CD8-positive, alpha-beta memory T cell (primary cell): Measurements from ENCODE around the gene ADM5. TPM values are rescaled to one million over a fixed set of nuclear protein-coding genes. Genes with fewer than 3 reads are reported as not detected.
A peak's percentile ranks its signal among the peaks of the same experiment; 100 is the strongest.

Source experiments
- CTCF ChIA-PET: fragments of 350-600 bp; sonication (Branson Sonifier 250); formaldehyde crosslinking; loops from one replicate; lab custom pipeline; 2021; ENCODE audit warnings: antibody characterized with exemption; lab: Charles Lee
- POLR2A ChIA-PET: fragments of 350-600 bp; sonication (Branson Sonifier 250); formaldehyde crosslinking; loops from one replicate; lab custom pipeline; 2021; ENCODE audit warnings: antibody characterized with exemption; lab: Charles Lee
- DNase-seq, 5 donors: peaks; one replicate each; pipeline versions ENCODE4 v3.0.0 to v3.0.0-alpha.2; 2020 to 2022; ENCODE audit warnings: mixed read lengths in 1 of 5
- H3K27ac ChIP-seq: one replicate; pipeline ENCODE4 v1.7.0; 2013; ENCODE audit warnings: low read depth, mild to moderate bottlenecking, low read length, moderate library complexity
- H3K27me3 ChIP-seq: 2 replicates; pipeline ENCODE4 v1.7.0; 2013; ENCODE audit warnings: low read length, mild to moderate bottlenecking; ENCODE audit not compliant: insufficient read depth, poor library complexity, severe bottlenecking
- H3K36me3 ChIP-seq: 2 replicates; pipeline ENCODE4 v1.7.0; 2013; ENCODE audit warnings: mild to moderate bottlenecking, low read length, moderate library complexity; ENCODE audit not compliant: insufficient read depth
- H3K4me1 ChIP-seq: 2 replicates; pipeline ENCODE4 v1.7.0; 2013; ENCODE audit warnings: mild to moderate bottlenecking, low read length, moderate library complexity; ENCODE audit not compliant: insufficient read depth
- H3K4me3 ChIP-seq: 2 replicates; pipeline ENCODE4 v1.7.0; 2013; ENCODE audit warnings: mild to moderate bottlenecking, low read length
- H3K9me3 ChIP-seq: 2 replicates; pipeline ENCODE4 v1.7.0; 2013; ENCODE audit warnings: mild to moderate bottlenecking, low read length
- H3K27ac Mint-ChIP-seq, 8 donors: one replicate each; pipeline ENCODE4 v1.8.0; 2020 to 2021; ENCODE audit warnings: mixed read lengths in 8 of 8, mild to moderate bottlenecking in 6 of 8, inconsistent platforms in 3 of 8, moderate library complexity in 3 of 8
- H3K27me3 Mint-ChIP-seq, 2 donors: one replicate each; pipeline ENCODE4 v1.8.0; 2020 to 2021; ENCODE audit warnings: mixed read lengths in 2 of 2, mild to moderate bottlenecking in 1 of 2, moderate library complexity in 1 of 2
- H3K36me3 Mint-ChIP-seq, 3 donors: one replicate each; pipeline ENCODE4 v1.8.0; 2020 to 2021; ENCODE audit warnings: mixed read lengths in 3 of 3, inconsistent platforms in 1 of 3, mild to moderate bottlenecking in 1 of 3
- H3K4me1 Mint-ChIP-seq, 3 donors: one replicate each; pipeline ENCODE4 v1.8.0; 2020 to 2021; ENCODE audit warnings: mixed read lengths in 3 of 3, inconsistent platforms in 1 of 3, mild to moderate bottlenecking in 1 of 3
- H3K4me3 Mint-ChIP-seq, 7 donors: one replicate each; pipeline ENCODE4 v1.8.0; 2020 to 2021; ENCODE audit warnings: mixed read lengths in 7 of 7, mild to moderate bottlenecking in 6 of 7, moderate library complexity in 4 of 7, inconsistent platforms in 2 of 7
- H3K9me3 Mint-ChIP-seq, 5 donors: one replicate each; pipeline ENCODE4 v1.8.0; 2020 to 2022; ENCODE audit warnings: mixed read lengths in 5 of 5, mild to moderate bottlenecking in 3 of 5, moderate library complexity in 2 of 5, inconsistent platforms in 1 of 5
- polyA plus RNA-seq: library from polyadenylated mRNA; unstranded; fragments of 300-500 nt; fragmentation: Illumina TruSeq; gene quantifications from one replicate; pipeline ENCODE4 v1.2.3, GENCODE V29; 2021
- total RNA-seq, 2 experiments: library from RNA; stranded (reverse); gene quantifications; one replicate each; pipeline ENCODE4 v1.2.3, GENCODE V29; 2021

Gene ADM5
- total and polyA plus RNA-seq, 3 experiments from 2014 or later, result 0.91 to 7.2 (median 6.9) TPM

DNA sequence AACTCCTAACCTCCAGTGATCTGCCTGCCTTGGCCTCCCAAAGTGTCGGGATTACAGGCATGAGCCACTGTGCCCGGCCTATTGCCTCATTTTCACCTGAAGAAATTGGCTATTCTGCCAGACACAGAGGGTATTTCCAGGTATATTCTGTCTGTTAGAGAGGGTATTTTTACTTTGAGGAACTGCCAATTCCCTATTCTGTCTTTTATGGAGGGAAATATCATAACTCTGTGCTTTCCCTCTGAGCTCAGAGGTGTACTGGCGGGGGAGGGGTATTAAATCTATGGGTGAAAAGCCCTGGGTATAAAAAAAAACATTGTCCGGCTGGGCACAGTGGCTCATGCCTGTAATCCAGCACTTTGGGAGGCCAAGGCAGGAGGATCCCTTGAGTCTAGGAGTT is 48.9 kb downstream of the ADM5 start:
- H3K9me3 Mint-ChIP-seq, result no peaks in the 10 kb centered on the region
- POLR2A ChIA-PET, result interaction anchor here (0.7 kb wide), 1 partner anchor 15 kb away, joined by 4 read pairs; no protein-coding TSS in a partner anchor

DNA sequence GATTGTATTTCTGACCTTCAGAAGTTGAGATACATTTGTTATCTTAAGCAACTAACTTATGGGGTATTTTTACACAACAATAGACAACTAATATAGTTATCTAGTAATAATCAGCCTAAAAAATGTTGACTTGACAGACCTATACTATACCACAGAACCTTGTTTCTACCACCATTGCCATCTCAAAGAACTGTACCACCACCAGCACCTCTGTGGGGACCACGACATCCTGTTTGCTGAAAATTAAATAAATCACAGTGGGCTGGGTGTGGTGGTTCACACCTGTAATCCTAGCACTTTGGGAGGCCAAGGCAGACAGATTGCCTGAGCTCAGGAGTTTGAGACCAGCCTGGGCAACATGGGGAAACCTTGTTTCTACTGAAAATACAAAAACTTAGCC is 49.7 kb downstream of the ADM5 start:
- peaks cover 6% of the 10 kb centered on the region in 3 donors for H3K4me1 Mint-ChIP-seq

More for the DNA sequence above, 48.9 kb downstream of the ADM5 start:
- Mint-ChIP-seq H3K27me3 (peaks cover 2 to 7% of the 10 kb centered on the region in 2 donors), H3K36me3 (no peaks in the 10 kb centered on the region), H3K4me3 (no peak overlapping the region), H3K4me1 (peaks cover 6% of the 10 kb centered on the region in 3 donors), H3K27ac (no peak overlapping the region)
- Histone ChIP-seq H3K27ac (no peak overlapping the region), H3K27me3 (no peaks in the 10 kb centered on the region), H3K4me3 (no peak overlapping the region), H3K36me3 (no peaks in the 10 kb centered on the region), H3K4me1 (no peaks in the 10 kb centered on the region), H3K9me3 (no peaks in the 10 kb centered on the region)
- DNase-seq, result no peak
- CTCF ChIA-PET, result interaction anchor here (2.2 kb wide), 1 partner anchor 20 kb away, joined by 4 read pairs; no protein-coding TSS in a partner anchor

DNA sequence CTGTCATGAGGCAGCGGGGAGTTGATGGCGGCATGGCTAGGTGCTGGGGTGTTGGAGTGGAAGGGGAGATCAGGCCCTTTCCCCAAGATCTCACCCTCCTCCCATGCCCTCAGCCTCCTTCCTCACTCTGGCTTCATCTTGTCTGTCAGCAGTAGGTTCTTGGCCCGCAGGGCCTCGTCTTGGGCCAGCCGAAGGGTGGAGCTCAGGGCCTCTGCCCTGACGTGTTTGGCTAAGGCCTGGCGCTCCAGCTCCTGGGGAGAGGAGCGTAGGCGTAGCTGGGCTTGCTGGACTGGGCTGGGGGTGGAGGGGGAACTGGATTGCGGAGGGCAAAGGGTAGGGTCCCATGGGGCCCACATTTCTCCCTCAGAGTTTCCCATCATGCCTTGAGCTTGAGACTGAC is 50.5 kb downstream of the ADM5 start:
- ChIA-PET POLR2A (no interaction called here), CTCF (interaction anchor here (2.2 kb wide), 1 partner anchor 22 kb away, joined by 4 read pairs; no protein-coding TSS in a partner anchor)
- Mint-ChIP-seq H3K9me3 (no peaks in the 10 kb centered on the region), H3K36me3 (no peaks in the 10 kb centered on the region), H3K27ac (no peak overlapping the region), H3K4me3 (no peak overlapping the region), H3K27me3 (peaks cover 4% of the 10 kb centered on the region in 2 donors), H3K4me1 (peaks cover 6% of the 10 kb centered on the region in 3 donors)
- no peak overlapping the region for H3K27ac ChIP-seq
- no peaks in the 10 kb centered on the region for H3K36me3 ChIP-seq
- H3K4me3 ChIP-seq, result no peak overlapping the region
- no peaks in the 10 kb centered on the region for H3K27me3 ChIP-seq
- no peak for DNase-seq
- H3K9me3 ChIP-seq, result no peaks in the 10 kb centered on the region
- H3K4me1 ChIP-seq, result no peaks in the 10 kb centered on the region

More for the DNA sequence above, 49.7 kb downstream of the ADM5 start:
- H3K27me3 ChIP-seq, result no peaks in the 10 kb centered on the region
- ChIA-PET POLR2A (interaction anchor here (0.7 kb wide), 1 partner anchor 14 kb away, joined by 4 read pairs; no protein-coding TSS in a partner anchor), CTCF (interaction anchor here (2.2 kb wide), 1 partner anchor 21 kb away, joined by 4 read pairs; no protein-coding TSS in a partner anchor)
- no peaks in the 10 kb centered on the region for H3K4me1 ChIP-seq
- DNase-seq, result no peak
- H3K9me3 ChIP-seq, result no peaks in the 10 kb centered on the region
- no peak overlapping the region for H3K4me3 Mint-ChIP-seq
- H3K27me3 Mint-ChIP-seq, result peaks cover 2 to 7% of the 10 kb centered on the region in 2 donors
- H3K4me3 ChIP-seq, result no peak overlapping the region
- no peak overlapping the region for H3K27ac ChIP-seq
- no peaks in the 10 kb centered on the region for H3K36me3 ChIP-seq
- no peaks in the 10 kb centered on the region for H3K36me3 Mint-ChIP-seq
- H3K9me3 Mint-ChIP-seq, result no peaks in the 10 kb centered on the region
- H3K27ac Mint-ChIP-seq, result peak overlapping the region in 2 of 8 donors; percentile 22 to 59

Other genes with a start within 250 kb of the ADM5 start
- gene SLC17A7, start 248.1 kb upstream of the ADM5 start, total RNA-seq, result under 1 TPM; 0.07 to 0.09 TPM
- not detected for gene SLC17A7, start 248.1 kb upstream of the ADM5 start, polyA plus RNA-seq
- 100 to 1,000 TPM; 132 to 138 TPM for gene PIH1D1, start 237.8 kb upstream of the ADM5 start, total RNA-seq
- gene PIH1D1, start 237.8 kb upstream of the ADM5 start, polyA plus RNA-seq, result 81.8 TPM
- gene ALDH16A1, start 236.4 kb upstream of the ADM5 start, total RNA-seq, result 10 to 100 TPM; 46.7 to 51.8 TPM
- 32.5 TPM for gene ALDH16A1, start 236.4 kb upstream of the ADM5 start, polyA plus RNA-seq
- gene FLT3LG, start 215.4 kb upstream of the ADM5 start, total RNA-seq, result 10 to 100 TPM; 63.9 to 71.5 TPM
- 148 TPM for gene FLT3LG, start 215.4 kb upstream of the ADM5 start, polyA plus RNA-seq
- gene RPL13A, start 202.0 kb upstream of the ADM5 start, total RNA-seq, result 1,000 to 10,000 TPM; 3,865 to 3,912 TPM
- gene RPL13A, start 202.0 kb upstream of the ADM5 start, polyA plus RNA-seq, result 2,679 TPM
- 1,000 to 10,000 TPM; 2,863 to 2,871 TPM for gene RPS11, start 193.2 kb upstream of the ADM5 start, total RNA-seq
- 1,959 TPM for gene RPS11, start 193.2 kb upstream of the ADM5 start, polyA plus RNA-seq
- 10 to 100 TPM; 16.2 to 16.3 TPM for gene FCGRT, start 176.9 kb upstream of the ADM5 start, total RNA-seq
- gene FCGRT, start 176.9 kb upstream of the ADM5 start, polyA plus RNA-seq, result 52.4 TPM
- gene RCN3, start 161.6 kb upstream of the ADM5 start, total RNA-seq, result 1 to 10 TPM; 1.4 to 1.7 TPM
- gene RCN3, start 161.6 kb upstream of the ADM5 start, polyA plus RNA-seq, result 2.1 TPM
- 10 to 100 TPM; 62.5 to 64.3 TPM for gene NOSIP, start 109.0 kb upstream of the ADM5 start, total RNA-seq
- 414 TPM for gene NOSIP, start 109.0 kb upstream of the ADM5 start, polyA plus RNA-seq
- gene PRRG2, start 108.3 kb upstream of the ADM5 start, total RNA-seq, result 1 to 10 TPM; 1.2 TPM
- gene PRRG2, start 108.3 kb upstream of the ADM5 start, polyA plus RNA-seq, result 0.24 TPM
- 10 to 100 TPM; 25.9 to 27.5 TPM for gene PRR12, start 98.4 kb upstream of the ADM5 start, total RNA-seq
- 0.81 TPM for gene PRR12, start 98.4 kb upstream of the ADM5 start, polyA plus RNA-seq
- gene RRAS, start 49.5 kb upstream of the ADM5 start, total RNA-seq, result 1 to 10 TPM; 5.3 to 5.8 TPM
- gene RRAS, start 49.5 kb upstream of the ADM5 start, polyA plus RNA-seq, result 16.0 TPM
- gene SCAF1, start 47.4 kb upstream of the ADM5 start, total RNA-seq, result 10 to 100 TPM; 79.2 to 79.7 TPM
- gene SCAF1, start 47.4 kb upstream of the ADM5 start, polyA plus RNA-seq, result 3.2 TPM
- 100 to 1,000 TPM; 118 to 127 TPM for gene IRF3, start 23.7 kb upstream of the ADM5 start, total RNA-seq
- gene IRF3, start 23.7 kb upstream of the ADM5 start, polyA plus RNA-seq, result 81.7 TPM
- gene BCL2L12, start 23.7 kb upstream of the ADM5 start, total RNA-seq, result 10 to 100 TPM; 68.2 to 70.9 TPM
- gene BCL2L12, start 23.7 kb upstream of the ADM5 start, polyA plus RNA-seq, result 18.9 TPM
- 100 to 1,000 TPM; 529 to 537 TPM for gene PRMT1, start 12.3 kb upstream of the ADM5 start, total RNA-seq
- gene PRMT1, start 12.3 kb upstream of the ADM5 start, polyA plus RNA-seq, result 135 TPM
- gene CPT1C, start 1.5 kb downstream of the ADM5 start, total RNA-seq, result under 1 TPM; 0.66 to 0.84 TPM
- gene CPT1C, start 1.5 kb downstream of the ADM5 start, polyA plus RNA-seq, result not detected
- gene TSKS, start 73.7 kb downstream of the ADM5 start, total RNA-seq, result under 1 TPM; 0.42 to 0.79 TPM
- not detected for gene TSKS, start 73.7 kb downstream of the ADM5 start, polyA plus RNA-seq
- 10 to 100 TPM; 82.5 to 87.7 TPM for gene AP2A1, start 77.4 kb downstream of the ADM5 start, total RNA-seq
- gene AP2A1, start 77.4 kb downstream of the ADM5 start, polyA plus RNA-seq, result 10.1 TPM
- 10 to 100 TPM; 26.1 to 30.1 TPM for gene FUZ, start 123.7 kb downstream of the ADM5 start, total RNA-seq
- 4.5 TPM for gene FUZ, start 123.7 kb downstream of the ADM5 start, polyA plus RNA-seq
- 10 to 100 TPM; 42.3 to 47.2 TPM for gene MED25, start 128.7 kb downstream of the ADM5 start, total RNA-seq
- gene MED25, start 128.7 kb downstream of the ADM5 start, polyA plus RNA-seq, result 23.7 TPM
- 10 to 100 TPM; 91.9 to 93.7 TPM for gene PTOV1, start 161.6 kb downstream of the ADM5 start, total RNA-seq
- 47.7 TPM for gene PTOV1, start 161.6 kb downstream of the ADM5 start, polyA plus RNA-seq
- 10 to 100 TPM; 91.6 to 98.7 TPM for gene PNKP, start 178.0 kb downstream of the ADM5 start, total RNA-seq
- gene PNKP, start 178.0 kb downstream of the ADM5 start, polyA plus RNA-seq, result 28.4 TPM
- gene AKT1S1, start 187.8 kb downstream of the ADM5 start, total RNA-seq, result 10 to 100 TPM; 32.8 to 33.6 TPM
- gene AKT1S1, start 187.8 kb downstream of the ADM5 start, polyA plus RNA-seq, result 4.7 TPM
- gene TBC1D17, start 188.1 kb downstream of the ADM5 start, total RNA-seq, result 10 to 100 TPM; 31.7 to 33.5 TPM
- 16.8 TPM for gene TBC1D17, start 188.1 kb downstream of the ADM5 start, polyA plus RNA-seq
- 10 to 100 TPM; 35.6 to 39.1 TPM for gene IL4I1, start 207.3 kb downstream of the ADM5 start, total RNA-seq
- gene IL4I1, start 207.3 kb downstream of the ADM5 start, polyA plus RNA-seq, result 13.1 TPM
- gene ATF5, start 239.6 kb downstream of the ADM5 start, total RNA-seq, result 10 to 100 TPM; 57.7 to 59.9 TPM
- 1.7 TPM for gene ATF5, start 239.6 kb downstream of the ADM5 start, polyA plus RNA-seq
- 100 to 1,000 TPM; 223 to 231 TPM for gene NUP62, start 239.9 kb downstream of the ADM5 start, total RNA-seq
- 73.7 TPM for gene NUP62, start 239.9 kb downstream of the ADM5 start, polyA plus RNA-seq